ENCODE data around the gene GYPE.
"Not testable (repeated sequence)": the region's sequence is repeated elsewhere in the genome, so short reads cannot be mapped to it uniquely, and the experiment has no call there.

The GYPE gene

DNA sequence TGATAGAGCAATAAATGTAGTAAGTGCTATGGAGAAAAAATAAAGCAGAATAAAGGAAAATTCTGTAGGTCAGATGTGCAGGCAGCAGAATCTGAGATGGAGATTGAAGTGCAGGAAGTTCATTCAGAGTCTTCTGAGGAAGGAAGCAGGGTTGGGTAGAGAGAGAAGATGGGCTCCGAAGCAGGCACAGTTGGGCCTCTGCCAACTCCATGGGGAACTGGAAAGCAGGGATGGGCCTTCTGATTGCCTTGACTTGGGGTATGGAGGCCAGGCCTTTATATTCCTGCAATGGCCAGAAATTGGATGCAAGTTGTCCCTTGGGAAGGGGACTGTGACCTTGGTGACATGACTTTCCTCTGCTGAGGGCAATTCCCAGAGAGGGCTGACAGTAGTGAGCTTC lies 42.6 kb downstream of the GYPE start:
- DNase-seq: not testable (repeated sequence)

- DNase-seq: no peak
Measured at GRCh38 chr4:143858456-143858855, 46.9 kb downstream of the GYPE start.

DNA sequence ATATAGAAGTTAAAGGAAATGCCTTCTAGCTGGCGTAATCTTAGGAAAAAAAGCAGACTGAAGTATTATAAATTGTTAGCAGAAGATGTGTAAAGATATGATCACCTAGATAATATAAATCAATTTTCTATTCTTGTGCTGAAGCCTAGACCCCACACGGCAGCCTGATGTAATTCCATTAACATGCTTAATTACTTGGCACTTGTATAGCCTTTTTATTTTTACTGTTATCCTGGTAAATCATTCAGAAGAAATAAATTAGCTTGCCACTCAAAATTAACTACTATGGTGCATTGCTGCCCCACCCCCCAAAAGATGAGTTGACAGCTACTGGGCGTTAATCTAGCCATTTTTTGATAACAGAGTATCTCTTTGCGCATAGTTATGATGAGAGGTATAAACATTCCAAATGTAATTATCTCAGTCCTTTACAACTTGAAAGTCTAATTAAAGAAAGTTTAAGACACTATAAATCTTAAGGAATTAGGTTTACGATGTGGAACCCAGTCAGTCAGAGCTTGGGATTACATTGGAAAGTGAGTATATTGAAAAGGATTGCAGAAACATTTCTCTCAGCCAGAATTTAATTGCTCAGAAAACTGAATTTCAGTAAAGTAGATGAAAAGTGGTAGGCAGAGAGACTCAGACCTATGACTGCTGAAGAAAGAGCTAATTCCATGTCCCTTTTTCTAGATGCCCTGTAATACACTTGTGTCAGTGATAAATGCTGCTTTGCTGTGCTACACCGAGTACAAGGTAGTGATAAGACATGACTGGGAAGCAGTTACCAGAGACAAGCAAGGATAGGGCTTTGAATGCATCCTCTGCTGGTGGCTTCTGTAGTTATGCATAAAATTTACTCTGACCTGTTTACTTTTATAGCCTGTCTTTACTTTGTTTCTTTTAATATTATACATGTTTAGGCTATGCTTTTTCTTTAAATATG lies 47.7 kb downstream of the GYPE start:
- DNase-seq: not testable (repeated sequence)

DNA sequence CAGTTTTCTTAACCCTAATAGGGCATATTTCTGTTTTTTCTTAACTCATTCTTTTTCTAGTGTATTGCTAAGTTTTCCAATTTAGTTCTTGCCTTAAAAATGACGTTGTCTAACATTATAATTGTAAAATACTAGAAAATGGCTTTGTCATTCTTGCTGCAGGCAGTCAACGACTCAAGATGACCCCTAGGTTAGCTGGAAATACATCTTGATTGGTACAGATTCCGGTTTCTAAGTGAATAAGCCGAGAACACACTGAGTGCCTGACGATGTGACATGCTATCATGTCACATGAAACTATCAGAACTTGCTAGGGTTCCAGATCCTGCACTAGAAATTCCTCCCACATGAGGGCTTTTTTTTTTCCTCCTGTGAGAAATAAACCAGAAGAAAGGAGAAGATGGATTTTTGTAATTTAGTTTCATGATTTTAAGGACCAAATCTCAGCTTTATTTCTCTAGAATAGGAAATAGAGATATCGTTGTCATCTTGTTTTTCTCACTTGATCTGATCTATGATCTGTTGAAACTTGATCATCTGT lies 49.3 kb downstream of the GYPE start:
- not testable (repeated sequence) for DNase-seq

- DNase-seq: not testable (repeated sequence)
Measured at GRCh38 chr4:143854645-143855044, 50.7 kb downstream of the GYPE start.

- DNase-seq: not testable (repeated sequence)
Measured at GRCh38 chr4:143849296-143849695, 56.1 kb downstream of the GYPE start.

- not testable (repeated sequence) for DNase-seq
Measured at GRCh38 chr4:143843506-143843832, 61.9 kb downstream of the GYPE start.

GRCh38 chr4:143842624-143843505 lies 62.5 kb downstream of the GYPE start:
- DNase-seq: not testable (repeated sequence)

DNA sequence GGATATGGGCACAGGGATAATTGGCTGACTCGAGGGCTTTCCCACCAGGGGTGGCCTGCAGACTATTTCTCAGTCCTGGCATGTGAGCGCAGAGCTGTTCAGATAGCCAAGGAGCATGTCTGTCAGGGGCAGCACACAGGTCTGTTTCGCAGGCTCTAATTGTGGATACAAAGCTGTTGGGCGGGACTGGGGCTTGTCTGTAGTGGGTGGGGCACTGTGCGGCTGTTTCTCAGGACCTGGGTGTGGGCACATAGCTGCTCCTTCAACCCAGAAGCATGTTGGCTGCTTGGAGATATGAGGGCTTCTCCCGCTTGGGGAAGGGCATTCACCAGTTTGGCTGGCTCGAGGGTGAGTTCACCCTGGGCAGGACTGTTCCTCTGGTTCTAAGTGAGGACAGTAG lies 65.9 kb downstream of the GYPE start:
- DNase-seq: not testable (repeated sequence)

DNA sequence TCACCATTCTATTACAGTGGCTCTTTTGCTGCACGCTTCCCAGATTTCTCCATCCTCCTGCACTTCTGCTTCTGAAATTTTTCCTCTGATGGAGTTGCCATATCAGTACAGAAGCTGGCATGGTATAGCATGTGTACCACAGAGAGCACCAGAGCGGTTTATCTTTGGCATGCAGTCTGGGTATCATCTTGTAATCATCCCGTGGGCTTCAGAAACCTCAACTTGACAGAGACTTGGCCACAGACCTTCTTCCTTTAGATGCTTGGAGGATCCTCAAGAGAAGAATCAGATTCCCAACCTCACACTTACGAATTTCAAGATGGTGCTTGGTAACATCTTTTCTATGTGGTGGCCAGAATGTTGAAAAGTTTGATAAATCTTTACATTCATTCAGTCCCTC lies 71.2 kb downstream of the GYPE start:
- not testable (repeated sequence) for DNase-seq

DNA sequence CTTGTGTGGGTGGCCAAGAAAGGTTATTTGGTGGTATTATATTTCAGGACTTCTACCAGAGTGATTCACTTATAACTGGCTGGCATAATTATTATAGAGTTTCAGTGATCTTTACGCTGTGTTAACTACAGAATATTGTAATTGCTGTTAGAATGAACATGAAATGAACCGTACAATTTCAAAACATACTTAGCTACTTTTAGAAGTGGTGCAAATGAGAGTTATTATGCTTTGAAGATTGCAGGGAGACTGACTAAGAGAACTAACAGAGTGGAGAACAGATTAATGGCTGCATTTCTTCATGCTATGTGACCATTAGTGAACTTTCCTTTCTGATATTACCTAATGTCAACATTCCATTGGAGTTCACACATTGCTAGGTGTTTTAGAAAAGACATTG lies 71.7 kb downstream of the GYPE start:
- not testable (repeated sequence) for DNase-seq

DNA sequence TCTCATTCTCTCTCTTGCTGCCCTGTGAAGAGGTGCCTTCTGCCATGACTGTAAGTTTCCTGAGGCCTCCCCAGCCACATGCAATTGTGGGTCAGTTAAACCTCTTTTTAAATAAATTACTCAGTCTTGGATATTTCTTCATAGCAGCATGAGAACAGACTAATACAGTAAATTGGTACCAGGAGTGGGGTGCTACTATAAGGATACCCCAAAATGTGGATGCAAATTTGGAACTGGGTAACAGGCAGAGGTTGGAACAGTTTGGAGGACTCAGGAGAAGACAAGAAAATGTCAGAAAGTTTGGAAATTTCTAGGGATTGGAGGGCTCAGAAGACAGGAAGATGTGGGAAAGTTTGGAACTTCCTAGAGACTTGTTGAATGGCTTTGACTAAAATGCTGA lies 74.8 kb downstream of the GYPE start:
- DNase-seq: not testable (repeated sequence)

- not testable (repeated sequence) for DNase-seq
Measured at GRCh38 chr4:143829239-143829620, 76.1 kb downstream of the GYPE start.
